ENCODE data around the gene CD3E.

GRCh38 chr11:118318581-118319336 is 14.2 kb downstream of the CD3E start:
- TF ChIP-seq POLR2AphosphoS5 (IDR thresholded peaks at IDR 0.05; ENCODE audit: insufficient read depth, low read depth, low read length) (no peak), EZH2 (IDR thresholded peaks at IDR 0.05; ENCODE audit: borderline replicate concordance, low read depth, low read length, severe bottlenecking) (no peak), MAX (IDR thresholded peaks at IDR 0.05; ENCODE audit: insufficient read depth, insufficient read length) (no peak)
- TF ChIP-seq, protein P1, sequence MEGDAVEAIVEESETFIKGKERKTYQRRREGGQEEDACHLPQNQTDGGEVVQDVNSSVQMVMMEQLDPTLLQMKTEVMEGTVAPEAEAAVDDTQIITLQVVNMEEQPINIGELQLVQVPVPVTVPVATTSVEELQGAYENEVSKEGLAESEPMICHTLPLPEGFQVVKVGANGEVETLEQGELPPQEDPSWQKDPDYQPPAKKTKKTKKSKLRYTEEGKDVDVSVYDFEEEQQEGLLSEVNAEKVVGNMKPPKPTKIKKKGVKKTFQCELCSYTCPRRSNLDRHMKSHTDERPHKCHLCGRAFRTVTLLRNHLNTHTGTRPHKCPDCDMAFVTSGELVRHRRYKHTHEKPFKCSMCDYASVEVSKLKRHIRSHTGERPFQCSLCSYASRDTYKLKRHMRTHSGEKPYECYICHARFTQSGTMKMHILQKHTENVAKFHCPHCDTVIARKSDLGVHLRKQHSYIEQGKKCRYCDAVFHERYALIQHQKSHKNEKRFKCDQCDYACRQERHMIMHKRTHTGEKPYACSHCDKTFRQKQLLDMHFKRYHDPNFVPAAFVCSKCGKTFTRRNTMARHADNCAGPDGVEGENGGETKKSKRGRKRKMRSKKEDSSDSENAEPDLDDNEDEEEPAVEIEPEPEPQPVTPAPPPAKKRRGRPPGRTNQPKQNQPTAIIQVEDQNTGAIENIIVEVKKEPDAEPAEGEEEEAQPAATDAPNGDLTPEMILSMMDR (IDR thresholded peaks at IDR 0.05; ENCODE audit: extremely low read depth in 1 of 2, insufficient read depth in 1 of 2, low read depth in 1 of 2, low read length in 2 of 2) = no peak
